ENCODE results near the gene NEURL1.
A peak's percentile ranks its signal among the peaks of the same experiment; 100 is the strongest.
"Not testable (repeated sequence)": the region's sequence is repeated elsewhere in the genome, so short reads cannot be mapped to it uniquely, and the experiment has no call there.

Gene NEURL1

GRCh38 chr10:103590060-103590459 lies 96.6 kb downstream of the NEURL1 start:
- no peak for DNase-seq

GRCh38 chr10:103590744-103591291 lies 97.3 kb downstream of the NEURL1 start:
- no peak for DNase-seq

GRCh38 chr10:103592186-103593021 lies 98.9 kb downstream of the NEURL1 start:
- DNase-seq, result peak; percentile 12

- DNase-seq, result no peak
Observed at GRCh38 chr10:103593022-103593570, 99.6 kb downstream of the NEURL1 start.

- DNase-seq, result no peak
Observed at GRCh38 chr10:103595933-103596726, 102.6 kb downstream of the NEURL1 start.

GRCh38 chr10:103597003-103597402 lies 103.5 kb downstream of the NEURL1 start:
- no peak for DNase-seq

GRCh38 chr10:103598654-103599115 lies 105.2 kb downstream of the NEURL1 start:
- DNase-seq, result peak; percentile 42

GRCh38 chr10:103599211-103599610 lies 105.7 kb downstream of the NEURL1 start:
- no peak for DNase-seq

GRCh38 chr10:103599907-103600306 lies 106.4 kb downstream of the NEURL1 start:
- DNase-seq, result no peak

GRCh38 chr10:103600325-103600724 lies 106.8 kb downstream of the NEURL1 start:
- no peak for DNase-seq

GRCh38 chr10:103600956-103601569 lies 107.6 kb downstream of the NEURL1 start:
- DNase-seq, result no peak

GRCh38 chr10:103602028-103602851 lies 108.7 kb downstream of the NEURL1 start:
- no peak for DNase-seq

- DNase-seq, result no peak
Observed at GRCh38 chr10:103602852-103603155, 109.3 kb downstream of the NEURL1 start.

GRCh38 chr10:103603382-103603781 lies 109.9 kb downstream of the NEURL1 start:
- no peak for DNase-seq

GRCh38 chr10:103605359-103606096 lies 112.0 kb downstream of the NEURL1 start:
- DNase-seq, result peak; percentile 12

GRCh38 chr10:103606097-103606438 lies 112.6 kb downstream of the NEURL1 start:
- DNase-seq, result not testable (repeated sequence)

GRCh38 chr10:103607051-103607450 lies 113.5 kb downstream of the NEURL1 start:
- DNase-seq, result not testable (repeated sequence)

GRCh38 chr10:103608056-103608455 lies 114.6 kb downstream of the NEURL1 start:
- DNase-seq, result not testable (repeated sequence)

GRCh38 chr10:103609231-103610082 lies 116.0 kb downstream of the NEURL1 start:
- no peak for DNase-seq

GRCh38 chr10:103610083-103610472 lies 116.6 kb downstream of the NEURL1 start:
- no peak for DNase-seq
